ENCODE results near the gene CIZ1. TPM values are rescaled to one million over a fixed set of nuclear protein-coding genes. Genes with fewer than 3 reads are reported as not detected.

The CIZ1 gene
- total and polyA plus RNA-seq, 9 of the 15 experiments (the other 6 are each of a cell fraction or from before 2014, with no cell fraction given), result 6.6 to 329 (median 87.8) TPM

- peak; percentile 59 for TF ChIP-seq SMAD4 (CRISPR knock-in tag; conservative IDR thresholded peaks at IDR 0.05)
- TF ChIP-seq ZBTB7A (IDR thresholded peaks at IDR 0.05; ENCODE audit: borderline replicate concordance, control insufficient read depth, low read depth, low read length), result peak; percentile 4; the same call in 1 of the 2 replicates
- TF ChIP-seq EZH2 (IDR thresholded peaks at IDR 0.05; ENCODE audit: borderline replicate concordance, low read depth, low read length), result no peak
- TF ChIP-seq WHSC1 (IDR thresholded peaks at IDR 0.05; ENCODE audit: low read length), result no peak
- peak; percentile 87; the same call in 1 of the 2 replicates for TF ChIP-seq NKRF (IDR thresholded peaks at IDR 0.05; ENCODE audit: borderline replicate concordance)
- 0 out of 4 replicates have a peak, but pooled peaks of 1 of the 2 experiments have one; percentile 19 for TF ChIP-seq FOXA3 (CRISPR knock-in tag; conservative IDR thresholded peaks at IDR 0.05 in 1 of 2, IDR thresholded peaks at IDR 0.05 in 1 of 2)
- TF ChIP-seq NFE2 (IDR thresholded peaks at IDR 0.05; ENCODE audit: low read depth), result peak; percentile 95
- TF ChIP-seq CCNT2 (IDR thresholded peaks at IDR 0.05; ENCODE audit: borderline replicate concordance, extremely low read depth, insufficient read length, low read depth, low read length), result peak; percentile 60
- 0 out of 2 replicates have a peak, but pooled peaks have one; percentile 80 for TF ChIP-seq ZNF282 (CRISPR knock-in tag; IDR thresholded peaks at IDR 0.05)
- no peak for TF ChIP-seq E4F1 (CRISPR knock-in tag; IDR thresholded peaks at IDR 0.05; ENCODE audit: borderline replicate concordance)
- TF ChIP-seq POLR2G (IDR thresholded peaks at IDR 0.05; ENCODE audit: low read depth, low read length), result peak; percentile 74
- 0 out of 2 replicates have a peak, but pooled peaks have one; percentile 12 for TF ChIP-seq ATF6 (CRISPR knock-in tag; IDR thresholded peaks at IDR 0.05)
- peak in 1 of 2 experiments; percentile 88; a peak in 2 of 4 replicates for TF ChIP-seq NONO (IDR thresholded peaks at IDR 0.05; ENCODE audit: low read depth in 2 of 2, low read length in 1 of 2)
- no peak; the same call in 1 of the 2 replicates for TF ChIP-seq TEAD4 (IDR thresholded peaks at IDR 0.05; ENCODE audit: low read length)
- no peak for TF ChIP-seq TEAD4 (CRISPR knock-in tag; IDR thresholded peaks at IDR 0.05; ENCODE audit: borderline replicate concordance)
- peak; percentile 72; the same call in 1 of the 2 replicates for TF ChIP-seq ZNF740 (CRISPR knock-in tag; IDR thresholded peaks at IDR 0.05)
- TF ChIP-seq ZNF740 (tag; IDR thresholded peaks at IDR 0.05), result no peak
These were observed 63.2 kb downstream of the CIZ1 start (continued) for GRCh38 chr9:128127990-128128835.

Data from K562 (cell line).